Measurements from ENCODE around the gene KSR1. TPM values are rescaled to one million over a fixed set of nuclear protein-coding genes. Genes with fewer than 3 reads are reported as not detected.

The KSR1 gene
- total and polyA plus RNA-seq, 9 of the 15 experiments (the other 6 are each of a cell fraction or from before 2014, with no cell fraction given): 1.4 to 51.7 (median 18.4) TPM

GRCh38 chr17:27549251-27549893 is 93.1 kb downstream of the KSR1 start:
- no peak overlapping the region for H3K4me3 ChIP-seq
- DNase-seq (ENCODE audit: extremely low read depth in 1 of 4, low spot score in 3 of 4): no peak
- FAIRE-seq: no peak
- no peak overlapping the region for H3K27ac ChIP-seq (ENCODE audit: extremely low read depth, low read depth, low read length)
- peaks cover 28% of the 10 kb centered on the region for H4K20me1 ChIP-seq (replicated peaks; ENCODE audit: control insufficient read depth, insufficient read depth, low read length)
- no peaks in the 10 kb centered on the region for H3K9me3 ChIP-seq (replicated peaks; ENCODE audit: control insufficient read depth, insufficient read depth, low read depth, low read length)
- H3K9me1 ChIP-seq (ENCODE audit: control insufficient read depth, insufficient read depth, low read length): peaks cover 3% of the 10 kb centered on the region
- no peak overlapping the region for H3K9ac ChIP-seq (ENCODE audit: insufficient read depth in 1 of 2, low read depth in 2 of 2, low read length in 2 of 2)
- TF ChIP-seq DDX20 (tag; IDR thresholded peaks at IDR 0.05; ENCODE audit: low read depth) (no peak), PTRF (tag; IDR thresholded peaks at IDR 0.05) (no peak), BRF1 (IDR thresholded peaks at IDR 0.05; ENCODE audit: borderline replicate concordance, extremely low read depth, insufficient read length) (no peak), CTCFL (IDR thresholded peaks at IDR 0.05; ENCODE audit: borderline replicate concordance, insufficient read depth, low read depth, low read length, poor library complexity, severe bottlenecking) (no peak), CHD1 (IDR thresholded peaks at IDR 0.05; ENCODE audit: low read length) (no peak), SIN3B (IDR thresholded peaks at IDR 0.05; ENCODE audit: low read depth) (no peak), SMAD4 (CRISPR knock-in tag; conservative IDR thresholded peaks at IDR 0.05) (no peak), MYC (IDR thresholded peaks at IDR 0.05; ENCODE audit: low read depth, low read length) (no peak), MYC (CRISPR knock-in tag; IDR thresholded peaks at IDR 0.05; ENCODE audit: borderline replicate concordance, low read depth) (no peak), KHSRP (IDR thresholded peaks at IDR 0.05) (no peak), PHB (CRISPR knock-in tag; IDR thresholded peaks at IDR 0.05) (no peak), RFX5 (IDR thresholded peaks at IDR 0.05; ENCODE audit: low read depth, low read length) (no peak), ZNF23 (CRISPR knock-in tag; IDR thresholded peaks at IDR 0.05) (no peak)
- TF ChIP-seq, protein P1, sequence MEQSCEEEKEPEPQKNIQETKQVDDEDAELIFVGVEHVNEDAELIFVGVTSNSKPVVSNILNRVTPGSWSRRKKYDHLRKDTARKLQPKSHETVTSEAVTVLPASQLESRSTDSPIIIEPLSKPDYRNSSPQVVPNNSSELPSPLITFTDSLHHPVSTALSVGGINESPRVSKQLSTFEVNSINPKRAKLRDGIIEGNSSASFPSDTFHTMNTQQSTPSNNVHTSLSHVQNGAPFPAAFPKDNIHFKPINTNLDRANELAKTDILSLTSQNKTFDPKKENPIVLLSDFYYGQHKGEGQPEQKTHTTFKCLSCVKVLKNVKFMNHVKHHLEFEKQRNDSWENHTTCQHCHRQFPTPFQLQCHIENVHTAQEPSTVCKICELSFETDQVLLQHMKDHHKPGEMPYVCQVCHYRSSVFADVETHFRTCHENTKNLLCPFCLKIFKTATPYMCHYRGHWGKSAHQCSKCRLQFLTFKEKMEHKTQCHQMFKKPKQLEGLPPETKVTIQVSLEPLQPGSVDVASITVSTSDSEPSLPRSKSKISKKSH (CRISPR knock-in tag; IDR thresholded peaks at IDR 0.05): no peak
- TF ChIP-seq, protein P2, sequence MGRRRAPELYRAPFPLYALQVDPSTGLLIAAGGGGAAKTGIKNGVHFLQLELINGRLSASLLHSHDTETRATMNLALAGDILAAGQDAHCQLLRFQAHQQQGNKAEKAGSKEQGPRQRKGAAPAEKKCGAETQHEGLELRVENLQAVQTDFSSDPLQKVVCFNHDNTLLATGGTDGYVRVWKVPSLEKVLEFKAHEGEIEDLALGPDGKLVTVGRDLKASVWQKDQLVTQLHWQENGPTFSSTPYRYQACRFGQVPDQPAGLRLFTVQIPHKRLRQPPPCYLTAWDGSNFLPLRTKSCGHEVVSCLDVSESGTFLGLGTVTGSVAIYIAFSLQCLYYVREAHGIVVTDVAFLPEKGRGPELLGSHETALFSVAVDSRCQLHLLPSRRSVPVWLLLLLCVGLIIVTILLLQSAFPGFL (CRISPR knock-in tag; IDR thresholded peaks at IDR 0.05): no peak
- TF ChIP-seq, protein P3, sequence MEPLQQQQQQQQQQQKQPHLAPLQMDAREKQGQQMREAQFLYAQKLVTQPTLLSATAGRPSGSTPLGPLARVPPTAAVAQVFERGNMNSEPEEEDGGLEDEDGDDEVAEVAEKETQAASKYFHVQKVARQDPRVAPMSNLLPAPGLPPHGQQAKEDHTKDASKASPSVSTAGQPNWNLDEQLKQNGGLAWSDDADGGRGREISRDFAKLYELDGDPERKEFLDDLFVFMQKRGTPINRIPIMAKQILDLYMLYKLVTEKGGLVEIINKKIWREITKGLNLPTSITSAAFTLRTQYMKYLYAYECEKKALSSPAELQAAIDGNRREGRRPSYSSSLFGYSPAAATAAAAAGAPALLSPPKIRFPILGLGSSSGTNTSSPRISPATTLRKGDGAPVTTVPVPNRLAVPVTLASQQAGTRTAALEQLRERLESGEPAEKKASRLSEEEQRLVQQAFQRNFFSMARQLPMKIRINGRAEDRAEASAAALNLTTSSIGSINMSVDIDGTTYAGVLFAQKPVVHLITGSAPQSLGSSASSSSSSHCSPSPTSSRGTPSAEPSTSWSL (CRISPR knock-in tag; IDR thresholded peaks at IDR 0.05; ENCODE audit: borderline replicate concordance): no peak
- H2AFZ ChIP-seq (ENCODE audit: low read depth, low read length): no peak overlapping the region
- intact Hi-C loops (cut with micrococcal nuclease) (loop anchor here (10.0 kb wide), 1 partner anchor 195 kb away; no protein-coding TSS in a partner anchor), in situ Hi-C loops (cut with MboI) (no loop called here)
- H3K4me2 ChIP-seq (ENCODE audit: insufficient read depth, low read length): no peak overlapping the region
- ChIA-PET POLR2A (interaction anchor here (0.7 to 3.3 kb wide), 4 partner anchors 9 to 38 kb away, joined by 3 to 12 read pairs (median 4); no protein-coding TSS in a partner anchor), CTCF (ENCODE audit: low intra/inter-chr PET ratio) (no interaction called here)
- peaks cover 42 to 46% of the 10 kb centered on the region in 2 experiments for H3K4me1 ChIP-seq (replicated peaks in 1 of 2; ENCODE audit: control insufficient read depth in 2 of 2, insufficient read depth in 2 of 2, low read length in 2 of 2)
- H3K79me2 ChIP-seq (ENCODE audit: control insufficient read depth, insufficient read depth, low read length): peaks cover 50% of the 10 kb centered on the region
- no TSS peak for BruUV-seq (replicated peaks)
- WGBS (ENCODE audit: insufficient coverage, low coverage, missing lambda C conversion rate): 88% methylated on average over 9 of the region's 10 CpGs
- ATAC-seq: no peak
- no peaks in the 10 kb centered on the region for H3K27me3 ChIP-seq (ENCODE audit: control insufficient read depth in 2 of 2, insufficient read depth in 2 of 2, low read length in 2 of 2)
- peaks cover 31% of the 10 kb centered on the region for H3K36me3 ChIP-seq (ENCODE audit: control insufficient read depth, insufficient read depth, low read length)
